ENCODE results near the gene OR2H1.

The OR2H1 gene

DNA sequence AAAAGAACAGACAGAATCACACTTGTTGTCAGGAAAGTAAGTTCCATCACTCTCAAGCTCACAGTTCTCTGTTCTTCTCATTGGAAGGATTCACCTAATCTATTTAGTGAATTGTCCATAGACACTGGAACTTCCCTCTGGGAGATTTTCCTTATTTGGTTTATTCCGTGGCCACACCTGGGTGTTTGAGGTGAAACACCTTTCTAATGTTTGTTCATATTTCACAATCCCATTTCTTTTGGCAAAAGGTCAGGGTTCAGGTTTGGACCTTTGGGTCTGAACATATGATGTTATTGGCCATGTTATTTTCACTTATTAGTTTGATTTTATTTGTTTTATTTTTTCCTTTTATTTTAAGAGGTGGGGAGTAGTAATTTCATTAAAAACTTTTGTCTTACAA is 26.8 kb downstream of the OR2H1 start:
- Histone ChIP-seq H3K27ac (ENCODE audit: low read length) (no peak overlapping the region), H3K27me3 (ENCODE audit: low read depth, low read length) (no peaks in the 10 kb centered on the region), H3K9me3 (ENCODE audit: control insufficient read depth in 1 of 2, low read length in 2 of 2) (no peaks in the 10 kb centered on the region), H3K4me1 (ENCODE audit: control insufficient read depth in 1 of 2, insufficient read depth in 2 of 2, low read length in 2 of 2) (no peaks in the 10 kb centered on the region), H3K36me3 (ENCODE audit: control insufficient read depth in 1 of 2, insufficient read depth in 2 of 2, low read length in 2 of 2) (no peaks in the 10 kb centered on the region), H3K4me3 (ENCODE audit: low read depth in 1 of 2, low read length in 2 of 2) (no peak overlapping the region)

DNA sequence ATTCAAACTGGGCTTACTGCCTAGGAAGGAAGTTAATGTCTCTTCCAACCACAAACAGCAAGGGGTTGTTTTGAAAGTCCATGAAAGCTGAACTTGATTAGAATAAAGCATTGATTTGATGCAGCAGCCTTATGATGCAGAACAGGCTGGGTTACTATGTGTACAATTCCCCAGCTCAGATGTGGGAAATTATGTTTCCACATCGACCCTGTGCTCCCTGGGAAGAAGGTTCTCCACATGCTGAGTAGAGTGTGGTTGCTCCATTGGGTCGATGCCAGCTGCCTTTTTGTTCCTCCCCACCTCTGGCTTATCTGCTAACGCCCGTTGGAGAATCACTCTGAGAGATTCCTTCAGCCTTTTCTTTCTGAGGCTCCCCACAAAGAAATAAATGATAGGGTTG is 29.6 kb downstream of the OR2H1 start:
- H3K9me3 ChIP-seq (ENCODE audit: control insufficient read depth in 1 of 2, low read length in 2 of 2) = no peaks in the 10 kb centered on the region
- H3K27me3 ChIP-seq (ENCODE audit: low read depth, low read length) = no peaks in the 10 kb centered on the region
- H3K4me3 ChIP-seq (ENCODE audit: low read depth in 1 of 2, low read length in 2 of 2) = no peak overlapping the region
- no peaks in the 10 kb centered on the region for H3K4me1 ChIP-seq (ENCODE audit: control insufficient read depth in 1 of 2, insufficient read depth in 2 of 2, low read length in 2 of 2)
- no peak overlapping the region for H3K27ac ChIP-seq (ENCODE audit: low read length)
- H3K36me3 ChIP-seq (ENCODE audit: control insufficient read depth in 1 of 2, insufficient read depth in 2 of 2, low read length in 2 of 2) = no peaks in the 10 kb centered on the region

- Histone ChIP-seq H3K27ac (ENCODE audit: low read length) (no peak overlapping the region), H3K4me3 (ENCODE audit: low read depth in 1 of 2, low read length in 2 of 2) (no peak overlapping the region), H3K36me3 (ENCODE audit: control insufficient read depth in 1 of 2, insufficient read depth in 2 of 2, low read length in 2 of 2) (no peaks in the 10 kb centered on the region), H3K27me3 (ENCODE audit: low read depth, low read length) (no peaks in the 10 kb centered on the region), H3K4me1 (ENCODE audit: control insufficient read depth in 1 of 2, insufficient read depth in 2 of 2, low read length in 2 of 2) (no peaks in the 10 kb centered on the region), H3K9me3 (ENCODE audit: control insufficient read depth in 1 of 2, low read length in 2 of 2) (no peaks in the 10 kb centered on the region)
Measured at GRCh38 chr6:29487131-29487530, 30.2 kb downstream of the OR2H1 start.

GRCh38 chr6:29487660-29488059 is 30.7 kb downstream of the OR2H1 start, which contains the start of gene MAS1L:
TSS of gene MAS1L (minus strand) at chr6:29487956. CDS start at chr6:29487902, 54 bp downstream.
- H3K4me3 ChIP-seq (ENCODE audit: low read depth in 1 of 2, low read length in 2 of 2) = no peak within 1 kb of the TSS
- H3K36me3 ChIP-seq (ENCODE audit: control insufficient read depth in 1 of 2, insufficient read depth in 2 of 2, low read length in 2 of 2) = no peaks in the 10 kb centered on the region
- no peaks in the 10 kb centered on the region for H3K9me3 ChIP-seq (ENCODE audit: control insufficient read depth in 1 of 2, low read length in 2 of 2)
- H3K4me1 ChIP-seq (ENCODE audit: control insufficient read depth in 1 of 2, insufficient read depth in 2 of 2, low read length in 2 of 2) = no peaks in the 10 kb centered on the region
- no peaks in the 10 kb centered on the region for H3K27me3 ChIP-seq (ENCODE audit: low read depth, low read length)
- no peak within 1 kb of the TSS for H3K27ac ChIP-seq (ENCODE audit: low read length)

DNA sequence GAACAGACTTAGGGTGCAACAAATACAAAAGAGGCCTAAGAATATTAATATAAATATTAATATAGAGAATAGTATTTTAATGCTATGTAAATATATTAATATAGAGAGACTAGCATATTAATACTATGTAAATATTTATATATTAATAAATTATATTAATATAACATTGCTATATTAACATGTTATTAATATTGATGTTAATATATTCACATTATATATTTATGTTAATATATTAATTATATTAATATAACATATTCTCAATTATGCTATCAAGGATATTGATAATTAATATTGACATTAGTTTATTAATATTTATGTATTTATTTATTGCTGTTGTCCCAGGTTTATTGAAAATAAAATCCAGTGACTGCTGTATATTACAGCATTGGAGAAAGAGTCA is 31.9 kb downstream of the OR2H1 start:
- Histone ChIP-seq H3K36me3 (ENCODE audit: control insufficient read depth in 1 of 2, insufficient read depth in 2 of 2, low read length in 2 of 2) (no peaks in the 10 kb centered on the region), H3K27ac (ENCODE audit: low read length) (no peak overlapping the region), H3K4me1 (ENCODE audit: control insufficient read depth in 1 of 2, insufficient read depth in 2 of 2, low read length in 2 of 2) (no peaks in the 10 kb centered on the region), H3K9me3 (ENCODE audit: control insufficient read depth in 1 of 2, low read length in 2 of 2) (no peaks in the 10 kb centered on the region), H3K27me3 (ENCODE audit: low read depth, low read length) (no peaks in the 10 kb centered on the region), H3K4me3 (ENCODE audit: low read depth in 1 of 2, low read length in 2 of 2) (no peak overlapping the region)

- Histone ChIP-seq H3K36me3 (ENCODE audit: control insufficient read depth in 1 of 2, insufficient read depth in 2 of 2, low read length in 2 of 2) (no peaks in the 10 kb centered on the region), H3K27me3 (ENCODE audit: low read depth, low read length) (no peaks in the 10 kb centered on the region), H3K4me1 (ENCODE audit: control insufficient read depth in 1 of 2, insufficient read depth in 2 of 2, low read length in 2 of 2) (no peaks in the 10 kb centered on the region), H3K4me3 (ENCODE audit: low read depth in 1 of 2, low read length in 2 of 2) (no peak overlapping the region), H3K27ac (ENCODE audit: low read length) (no peak overlapping the region), H3K9me3 (ENCODE audit: control insufficient read depth in 1 of 2, low read length in 2 of 2) (no peaks in the 10 kb centered on the region)
Measured at GRCh38 chr6:29489286-29489685, 32.3 kb downstream of the OR2H1 start.

- no peaks in the 10 kb centered on the region for H3K36me3 ChIP-seq (ENCODE audit: control insufficient read depth in 1 of 2, insufficient read depth in 2 of 2, low read length in 2 of 2)
- H3K27ac ChIP-seq (ENCODE audit: low read length) = no peak overlapping the region
- H3K9me3 ChIP-seq (ENCODE audit: control insufficient read depth in 1 of 2, low read length in 2 of 2) = no peaks in the 10 kb centered on the region
- no peaks in the 10 kb centered on the region for H3K27me3 ChIP-seq (ENCODE audit: low read depth, low read length)
- H3K4me3 ChIP-seq (ENCODE audit: low read depth in 1 of 2, low read length in 2 of 2) = no peak overlapping the region
- no peaks in the 10 kb centered on the region for H3K4me1 ChIP-seq (ENCODE audit: control insufficient read depth in 1 of 2, insufficient read depth in 2 of 2, low read length in 2 of 2)
Measured at GRCh38 chr6:29490055-29490454, 33.1 kb downstream of the OR2H1 start.

GRCh38 chr6:29490552-29490951 is 33.6 kb downstream of the OR2H1 start:
- H3K4me1 ChIP-seq (ENCODE audit: control insufficient read depth in 1 of 2, insufficient read depth in 2 of 2, low read length in 2 of 2) = no peaks in the 10 kb centered on the region
- H3K4me3 ChIP-seq (ENCODE audit: low read depth in 1 of 2, low read length in 2 of 2) = no peak overlapping the region
- no peak overlapping the region for H3K27ac ChIP-seq (ENCODE audit: low read length)
- H3K36me3 ChIP-seq (ENCODE audit: control insufficient read depth in 1 of 2, insufficient read depth in 2 of 2, low read length in 2 of 2) = no peaks in the 10 kb centered on the region
- H3K27me3 ChIP-seq (ENCODE audit: low read depth, low read length) = no peaks in the 10 kb centered on the region
- no peaks in the 10 kb centered on the region for H3K9me3 ChIP-seq (ENCODE audit: control insufficient read depth in 1 of 2, low read length in 2 of 2)

- Histone ChIP-seq H3K4me1 (ENCODE audit: control insufficient read depth in 1 of 2, insufficient read depth in 2 of 2, low read length in 2 of 2) (no peaks in the 10 kb centered on the region), H3K36me3 (ENCODE audit: control insufficient read depth in 1 of 2, insufficient read depth in 2 of 2, low read length in 2 of 2) (no peaks in the 10 kb centered on the region), H3K27ac (ENCODE audit: low read length) (no peak overlapping the region), H3K4me3 (ENCODE audit: low read depth in 1 of 2, low read length in 2 of 2) (no peak overlapping the region), H3K9me3 (ENCODE audit: control insufficient read depth in 1 of 2, low read length in 2 of 2) (no peaks in the 10 kb centered on the region), H3K27me3 (ENCODE audit: low read depth, low read length) (no peaks in the 10 kb centered on the region)
Measured at GRCh38 chr6:29491574-29491973, 34.6 kb downstream of the OR2H1 start.

DNA sequence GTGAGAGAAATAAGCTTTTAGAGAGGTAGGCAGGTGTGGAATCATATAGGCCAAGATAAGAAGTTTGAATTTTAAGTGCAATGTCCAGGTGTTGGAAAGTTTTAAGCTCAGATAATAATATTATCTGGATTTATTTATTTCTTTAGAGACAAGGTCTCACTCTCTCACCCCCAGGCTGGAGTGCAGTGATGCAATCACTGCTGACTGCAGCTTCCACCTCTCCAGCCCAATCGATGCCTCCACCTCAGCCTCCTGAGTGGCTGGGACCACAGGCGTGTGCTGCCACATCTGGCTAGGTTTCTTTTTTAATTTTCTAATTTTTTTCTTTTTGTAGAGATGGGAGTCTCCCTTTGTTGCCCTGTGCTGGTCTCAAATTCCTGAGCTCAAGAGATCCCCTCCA is 36.3 kb downstream of the OR2H1 start:
- no peaks in the 10 kb centered on the region for H3K9me3 ChIP-seq (ENCODE audit: control insufficient read depth in 1 of 2, low read length in 2 of 2)

GRCh38 chr6:29494131-29494530 is 37.2 kb downstream of the OR2H1 start:
- Histone ChIP-seq H3K9me3 (ENCODE audit: control insufficient read depth in 1 of 2, low read length in 2 of 2) (no peaks in the 10 kb centered on the region), H3K27me3 (ENCODE audit: low read depth, low read length) (no peaks in the 10 kb centered on the region), H3K36me3 (ENCODE audit: control insufficient read depth in 1 of 2, insufficient read depth in 2 of 2, low read length in 2 of 2) (no peaks in the 10 kb centered on the region), H3K4me3 (ENCODE audit: low read depth in 1 of 2, low read length in 2 of 2) (no peak overlapping the region), H3K27ac (ENCODE audit: low read length) (no peak overlapping the region), H3K4me1 (ENCODE audit: control insufficient read depth in 1 of 2, insufficient read depth in 2 of 2, low read length in 2 of 2) (no peaks in the 10 kb centered on the region)

More for the DNA sequence above, 36.3 kb downstream of the OR2H1 start:
- H3K4me1 ChIP-seq (ENCODE audit: control insufficient read depth in 1 of 2, insufficient read depth in 2 of 2, low read length in 2 of 2) = no peaks in the 10 kb centered on the region
- H3K36me3 ChIP-seq (ENCODE audit: control insufficient read depth in 1 of 2, insufficient read depth in 2 of 2, low read length in 2 of 2) = no peaks in the 10 kb centered on the region
- no peak overlapping the region for H3K27ac ChIP-seq (ENCODE audit: low read length)
- H3K27me3 ChIP-seq (ENCODE audit: low read depth, low read length) = no peaks in the 10 kb centered on the region
- no peak overlapping the region for H3K4me3 ChIP-seq (ENCODE audit: low read depth in 1 of 2, low read length in 2 of 2)

- no peak overlapping the region for H3K27ac ChIP-seq (ENCODE audit: low read length)
- no peaks in the 10 kb centered on the region for H3K4me1 ChIP-seq (ENCODE audit: control insufficient read depth in 1 of 2, insufficient read depth in 2 of 2, low read length in 2 of 2)
- no peak overlapping the region for H3K4me3 ChIP-seq (ENCODE audit: low read depth in 1 of 2, low read length in 2 of 2)
- no peaks in the 10 kb centered on the region for H3K27me3 ChIP-seq (ENCODE audit: low read depth, low read length)
- no peaks in the 10 kb centered on the region for H3K36me3 ChIP-seq (ENCODE audit: control insufficient read depth in 1 of 2, insufficient read depth in 2 of 2, low read length in 2 of 2)
- H3K9me3 ChIP-seq (ENCODE audit: control insufficient read depth in 1 of 2, low read length in 2 of 2) = no peaks in the 10 kb centered on the region
Measured at GRCh38 chr6:29495571-29495970, 38.6 kb downstream of the OR2H1 start.

Measured in muscle layer of duodenum (tissue), 2 donors.